DND-41 (cell line): Measurements from ENCODE around the gene AIFM1.

Source experiments
- ATAC-seq: fragments of 200-7000 bp; cut with Tn5 transposase; 3 replicates; pipeline ENCODE4 v1.9.1; 2021; ENCODE audit warnings: low read depth; ENCODE audit not compliant: insufficient read depth
- DNase-seq: peaks from one replicate; pipeline ENCODE4 v3.0.0-alpha.2; 2020
- H2AFZ ChIP-seq: 2 replicates; pipeline ENCODE4 v1.6.0; 2012; ENCODE audit warnings: low read depth, low read length
- H3K27ac ChIP-seq: 2 replicates; pipeline ENCODE4 v1.5.1; 2012; ENCODE audit warnings: low read length, inconsistent platforms
- H3K27me3 ChIP-seq: fragments of 200-600 bp; sonication (generic); 2 replicates; pipeline ENCODE4 v1.6.0; 2012; ENCODE audit warnings: low read length, mild to moderate bottlenecking, inconsistent platforms; ENCODE audit not compliant: insufficient read depth, poor library complexity
- H3K36me3 ChIP-seq: 2 replicates; pipeline ENCODE4 v1.5.1; 2012; ENCODE audit warnings: low read length, inconsistent platforms; ENCODE audit not compliant: insufficient read depth
- H3K4me1 ChIP-seq: 2 replicates; pipeline ENCODE4 v1.5.1; 2012; ENCODE audit warnings: mild to moderate bottlenecking, low read length; ENCODE audit not compliant: insufficient read depth
- H3K4me2 ChIP-seq: 2 replicates; pipeline ENCODE4 v1.6.0; 2012; ENCODE audit warnings: mild to moderate bottlenecking, moderate library complexity, low read length, inconsistent platforms; ENCODE audit not compliant: insufficient read depth
- H3K4me3 ChIP-seq, 2 experiments: fragments of 200-600 bp in 1 of 2; shearing (Covaris generic) in 1 of 2; 2 replicates each; pipeline ENCODE4 v1.5.1; 2012 to 2016; ENCODE audit warnings: inconsistent platforms in 2 of 2, low read length in 2 of 2, mild to moderate bottlenecking in 2 of 2, low read depth in 1 of 2, moderate library complexity in 1 of 2
- H3K79me2 ChIP-seq: 2 replicates; pipeline ENCODE4 v1.6.0; 2012; ENCODE audit warnings: low read length, inconsistent platforms; ENCODE audit not compliant: insufficient read depth
- H3K9ac ChIP-seq: 2 replicates; pipeline ENCODE4 v1.6.0; 2012; ENCODE audit warnings: low read depth, mild to moderate bottlenecking, inconsistent platforms, low read length, moderate library complexity
- H3K9me3 ChIP-seq: 2 replicates; pipeline ENCODE4 v1.5.1; 2012; ENCODE audit warnings: low read length, moderate library complexity, mild to moderate bottlenecking, inconsistent platforms; ENCODE audit not compliant: insufficient read depth, severe bottlenecking
- H4K20me1 ChIP-seq: 2 replicates; pipeline ENCODE4 v1.6.0; 2012; ENCODE audit warnings: low read length; ENCODE audit not compliant: insufficient read depth
- EZH2 ChIP-seq: IDR thresholded peaks from 3 replicates; pipeline ENCODE4 v1.6.1; 2012; ENCODE audit warnings: borderline replicate concordance, low read depth, mild to moderate bottlenecking, moderate library complexity, low read length, inconsistent platforms; ENCODE audit not compliant: severe bottlenecking
- TF ChIP-seq, protein P1 (sequence below): IDR thresholded peaks from 2 replicates; pipeline ENCODE4 v1.5.1; 2012; ENCODE audit warnings: borderline replicate concordance, low read length, moderate library complexity, mild to moderate bottlenecking; ENCODE audit not compliant: poor library complexity, severe bottlenecking; ENCODE audit errors: extremely low read depth

The AIFM1 gene

DNA sequence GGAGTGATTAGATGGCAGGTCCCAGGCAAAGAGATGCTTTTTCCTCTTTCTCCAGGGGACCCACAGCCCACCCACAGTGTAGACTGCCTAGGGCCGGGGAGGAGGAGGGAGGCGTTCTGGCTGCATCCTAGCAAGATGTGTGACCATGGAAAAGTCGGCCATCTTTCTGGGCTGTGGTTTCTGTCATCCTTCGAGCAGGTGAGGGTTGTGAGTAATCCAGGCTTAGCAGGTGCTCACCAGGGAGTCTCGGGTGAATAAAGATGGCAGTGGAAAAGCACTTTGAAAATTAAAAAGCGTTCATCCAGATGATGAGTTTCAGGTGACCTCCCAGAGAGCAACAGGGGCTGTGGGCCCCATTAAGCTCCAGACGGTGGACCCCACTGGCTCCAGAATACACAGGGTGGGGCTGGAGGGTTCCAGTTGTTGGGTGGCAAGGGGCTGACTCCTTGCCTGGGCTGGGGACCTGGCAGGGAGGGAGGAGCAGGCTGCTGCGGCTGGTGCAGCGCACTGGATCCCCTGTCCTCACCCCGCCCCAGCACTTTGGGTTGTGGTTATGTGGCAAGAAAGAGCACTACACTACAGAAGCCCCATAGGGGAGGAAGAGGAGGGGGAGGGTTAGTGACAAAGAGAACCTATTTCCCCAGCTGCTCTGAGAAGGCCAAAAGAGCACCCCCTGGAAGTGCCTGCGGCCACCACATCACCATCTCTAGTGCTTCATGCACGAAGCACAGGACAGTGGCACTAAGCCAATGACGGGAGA is 79.0 kb downstream of the AIFM1 start:
- Histone ChIP-seq H3K4me1 (peaks cover 50% of the 10 kb centered on the region), H3K4me3 (peak overlapping the region in 1 of 2 experiments; percentile 44; a peak in 2 of 4 replicates), H3K4me2 (peak overlapping the region; percentile 65)

GRCh38 chrX:130085551-130086446 is 79.8 kb downstream of the AIFM1 start:
- ATAC-seq, result no peak
- TF ChIP-seq, protein P1, sequence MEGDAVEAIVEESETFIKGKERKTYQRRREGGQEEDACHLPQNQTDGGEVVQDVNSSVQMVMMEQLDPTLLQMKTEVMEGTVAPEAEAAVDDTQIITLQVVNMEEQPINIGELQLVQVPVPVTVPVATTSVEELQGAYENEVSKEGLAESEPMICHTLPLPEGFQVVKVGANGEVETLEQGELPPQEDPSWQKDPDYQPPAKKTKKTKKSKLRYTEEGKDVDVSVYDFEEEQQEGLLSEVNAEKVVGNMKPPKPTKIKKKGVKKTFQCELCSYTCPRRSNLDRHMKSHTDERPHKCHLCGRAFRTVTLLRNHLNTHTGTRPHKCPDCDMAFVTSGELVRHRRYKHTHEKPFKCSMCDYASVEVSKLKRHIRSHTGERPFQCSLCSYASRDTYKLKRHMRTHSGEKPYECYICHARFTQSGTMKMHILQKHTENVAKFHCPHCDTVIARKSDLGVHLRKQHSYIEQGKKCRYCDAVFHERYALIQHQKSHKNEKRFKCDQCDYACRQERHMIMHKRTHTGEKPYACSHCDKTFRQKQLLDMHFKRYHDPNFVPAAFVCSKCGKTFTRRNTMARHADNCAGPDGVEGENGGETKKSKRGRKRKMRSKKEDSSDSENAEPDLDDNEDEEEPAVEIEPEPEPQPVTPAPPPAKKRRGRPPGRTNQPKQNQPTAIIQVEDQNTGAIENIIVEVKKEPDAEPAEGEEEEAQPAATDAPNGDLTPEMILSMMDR, result no peak
- TF ChIP-seq EZH2, result no peak
- peak overlapping the region; percentile 37 for H3K9ac ChIP-seq
- H3K36me3 ChIP-seq, result no peaks in the 10 kb centered on the region; the same call in 1 of the 2 replicates
- H4K20me1 ChIP-seq, result peaks cover 6% of the 10 kb centered on the region; the same call in 1 of the 2 replicates
- H3K4me2 ChIP-seq, result peak overlapping the region; percentile 65
- H2AFZ ChIP-seq, result no peak overlapping the region
- no peaks in the 10 kb centered on the region for H3K27me3 ChIP-seq
- peak overlapping the region; percentile 82 for H3K27ac ChIP-seq
- peak overlapping the region in 1 of 2 experiments; percentile 44; a peak in 1 of 4 replicates for H3K4me3 ChIP-seq
- peaks cover 14% of the 10 kb centered on the region for H3K79me2 ChIP-seq
- H3K9me3 ChIP-seq, result no peaks in the 10 kb centered on the region
- DNase-seq, result peak; percentile 17
- peaks cover 54% of the 10 kb centered on the region for H3K4me1 ChIP-seq

More for the DNA sequence above, 79.0 kb downstream of the AIFM1 start:
- ATAC-seq (peak; percentile 82), DNase-seq (peak; percentile 89)
- H4K20me1 ChIP-seq, result peaks cover 6% of the 10 kb centered on the region; the same call in 1 of the 2 replicates
- no peak for TF ChIP-seq EZH2
- TF ChIP-seq, protein P1, result peak; percentile 26
- no peaks in the 10 kb centered on the region for H3K9me3 ChIP-seq
- H3K27me3 ChIP-seq, result no peaks in the 10 kb centered on the region
- peak overlapping the region; percentile 86 for H3K27ac ChIP-seq
- H2AFZ ChIP-seq, result no peak overlapping the region
- no peaks in the 10 kb centered on the region; the same call in 1 of the 2 replicates for H3K36me3 ChIP-seq
- H3K79me2 ChIP-seq, result peaks cover 17% of the 10 kb centered on the region
- H3K9ac ChIP-seq, result peak overlapping the region; percentile 37

DNA sequence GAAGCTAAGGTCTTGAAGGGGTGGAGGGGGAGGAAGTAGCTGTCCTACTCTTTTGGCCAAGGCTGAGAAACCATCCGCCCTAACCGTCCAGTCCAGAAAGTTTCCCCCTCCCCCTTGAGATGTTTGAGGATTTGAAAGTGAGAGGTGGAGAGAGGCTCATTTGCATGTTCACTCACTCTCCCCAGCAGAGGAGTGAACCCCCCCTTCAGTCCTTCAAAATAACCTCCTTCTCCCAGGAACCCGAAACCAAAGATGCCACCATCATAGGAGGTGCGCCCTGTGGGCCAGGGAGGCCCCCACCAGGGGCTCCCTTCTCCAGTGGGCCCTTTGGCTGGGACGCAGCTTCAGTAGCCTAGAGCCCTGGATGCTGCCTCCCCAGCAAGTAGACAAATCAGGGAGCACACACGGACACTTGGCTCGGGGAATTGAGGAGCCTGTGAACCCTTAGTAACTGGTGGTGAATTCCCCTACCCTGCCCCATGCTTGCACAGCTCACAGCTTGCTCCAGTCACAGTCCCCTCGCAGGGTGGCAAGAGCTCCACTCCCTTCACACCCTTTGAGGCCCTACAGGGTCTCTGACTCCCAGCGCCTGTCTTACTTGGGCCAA is 80.9 kb downstream of the AIFM1 start:
- Histone ChIP-seq H3K79me2 (peaks cover 16% of the 10 kb centered on the region), H3K4me1 (peaks cover 55% of the 10 kb centered on the region)
- no peak for ATAC-seq

More for the DNA sequence above, 80.9 kb downstream of the AIFM1 start:
- Histone ChIP-seq H3K27ac (peak overlapping the region; percentile 26; the same call in 1 of the 2 replicates), H2AFZ (no peak overlapping the region), H3K4me2 (no peak overlapping the region), H3K9me3 (no peaks in the 10 kb centered on the region), H4K20me1 (peaks cover 6% of the 10 kb centered on the region; the same call in 1 of the 2 replicates), H3K27me3 (no peaks in the 10 kb centered on the region), H3K9ac (no peak overlapping the region), H3K4me3 (no peak overlapping the region), H3K36me3 (no peaks in the 10 kb centered on the region; the same call in 1 of the 2 replicates)
- DNase-seq, result no peak
- TF ChIP-seq, protein P1, result no peak
- TF ChIP-seq EZH2, result no peak
